Stimulated activated CD4-positive, alpha-beta T cell treated with anti-CD3 and anti-CD28 coated beads, Interleukin-2, amount 100 ng/mL, for 48 hours (primary cell): ENCODE data around the gene KCNJ6.

Experiments used
- DNase-seq, 2 donors: peaks; one replicate each; pipeline ENCODE4 v3.0.0-alpha.2; 2020

KCNJ6 gene

GRCh38 chr21:37904856-37905255, 11.4 kb downstream of the KCNJ6 start:
- DNase-seq: no peak

GRCh38 chr21:37903396-37903795, 12.9 kb downstream of the KCNJ6 start:
- no peak for DNase-seq

GRCh38 chr21:37899146-37899545, 17.1 kb downstream of the KCNJ6 start:
- no peak for DNase-seq

- DNase-seq: no peak
Observed at GRCh38 chr21:37896788-37897187, 19.5 kb downstream of the KCNJ6 start.

- DNase-seq: no peak
Observed at GRCh38 chr21:37891972-37892371, 24.3 kb downstream of the KCNJ6 start.

- no peak for DNase-seq
Observed at GRCh38 chr21:37888659-37889058, 27.6 kb downstream of the KCNJ6 start.

- DNase-seq: no peak
Observed at GRCh38 chr21:37886726-37887299, 29.4 kb downstream of the KCNJ6 start.

GRCh38 chr21:37886120-37886519, 30.1 kb downstream of the KCNJ6 start:
- no peak for DNase-seq

GRCh38 chr21:37878946-37879660, 37.2 kb downstream of the KCNJ6 start:
- DNase-seq: no peak

- no peak for DNase-seq
Observed at GRCh38 chr21:37877888-37878684, 38.2 kb downstream of the KCNJ6 start.

GRCh38 chr21:37877171-37877570, 39.1 kb downstream of the KCNJ6 start:
- no peak for DNase-seq

- no peak for DNase-seq
Observed at GRCh38 chr21:37876561-37876960, 39.7 kb downstream of the KCNJ6 start.

GRCh38 chr21:37874904-37875780, 41.1 kb downstream of the KCNJ6 start:
- no peak for DNase-seq

GRCh38 chr21:37874481-37874880, 41.8 kb downstream of the KCNJ6 start:
- DNase-seq: no peak

GRCh38 chr21:37873655-37874054, 42.6 kb downstream of the KCNJ6 start:
- no peak for DNase-seq

GRCh38 chr21:37871121-37871862, 45.0 kb downstream of the KCNJ6 start:
- no peak for DNase-seq

- no peak for DNase-seq
Observed at GRCh38 chr21:37870221-37870620, 46.0 kb downstream of the KCNJ6 start.

- DNase-seq: no peak
Observed at GRCh38 chr21:37869661-37870060, 46.6 kb downstream of the KCNJ6 start.

GRCh38 chr21:37868446-37869295, 47.6 kb downstream of the KCNJ6 start:
- DNase-seq: no peak

- DNase-seq: no peak
Observed at GRCh38 chr21:37866027-37866426, 50.2 kb downstream of the KCNJ6 start.

GRCh38 chr21:37865156-37865555, 51.1 kb downstream of the KCNJ6 start:
- DNase-seq: no peak
